ENCODE measurements around the gene PC.
A peak's percentile ranks its signal among the peaks of the same experiment; 100 is the strongest.

GRCh38 chr11:66958232-66958955 is at the start of gene PC:
- no peak for TF ChIP-seq RCOR1 (IDR thresholded peaks at IDR 0.05; ENCODE audit: low read length)
- TF ChIP-seq CTCF (IDR thresholded peaks at IDR 0.05): no peak
- TF ChIP-seq USF2 (IDR thresholded peaks at IDR 0.05; ENCODE audit: borderline replicate concordance, low read depth, low read length): peak; percentile 88
- peak; percentile 29; the same call in 1 of the 2 replicates for TF ChIP-seq POLR2AphosphoS5 (IDR thresholded peaks at IDR 0.05; ENCODE audit: low read depth, low read length)
- TF ChIP-seq, protein P1, sequence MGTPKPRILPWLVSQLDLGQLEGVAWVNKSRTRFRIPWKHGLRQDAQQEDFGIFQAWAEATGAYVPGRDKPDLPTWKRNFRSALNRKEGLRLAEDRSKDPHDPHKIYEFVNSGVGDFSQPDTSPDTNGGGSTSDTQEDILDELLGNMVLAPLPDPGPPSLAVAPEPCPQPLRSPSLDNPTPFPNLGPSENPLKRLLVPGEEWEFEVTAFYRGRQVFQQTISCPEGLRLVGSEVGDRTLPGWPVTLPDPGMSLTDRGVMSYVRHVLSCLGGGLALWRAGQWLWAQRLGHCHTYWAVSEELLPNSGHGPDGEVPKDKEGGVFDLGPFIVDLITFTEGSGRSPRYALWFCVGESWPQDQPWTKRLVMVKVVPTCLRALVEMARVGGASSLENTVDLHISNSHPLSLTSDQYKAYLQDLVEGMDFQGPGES (IDR thresholded peaks at IDR 0.05; ENCODE audit: low read depth, low read length): peak; percentile 46
- no peak for TF ChIP-seq EZH2phosphoT487 (IDR thresholded peaks at IDR 0.05; ENCODE audit: borderline replicate concordance, low read depth)
- TF ChIP-seq NRF1 (IDR thresholded peaks at IDR 0.05; ENCODE audit: low read depth, low read length): peak; percentile 57

Measured in SK-N-SH (cell line).